HL-60 (cell line): ENCODE data around the gene DGKH.

Source experiments
- POLR2AphosphoS5 ChIP-seq: IDR thresholded peaks from 2 replicates; pipeline ENCODE4 v1.6.1; 2012; ENCODE audit warnings: low read depth
- TF ChIP-seq, protein P1 (sequence below): IDR thresholded peaks from one replicate; pipeline ENCODE4 v1.5.1; 2011; ENCODE audit warnings: low read length, control low read depth, inconsistent platforms; ENCODE audit not compliant: insufficient read depth
- TF ChIP-seq, protein P2 (sequence below): IDR thresholded peaks from 2 replicates; pipeline ENCODE4 v1.6.1; 2012; ENCODE audit warnings: low read depth; ENCODE audit not compliant: insufficient replicate concordance

DNA sequence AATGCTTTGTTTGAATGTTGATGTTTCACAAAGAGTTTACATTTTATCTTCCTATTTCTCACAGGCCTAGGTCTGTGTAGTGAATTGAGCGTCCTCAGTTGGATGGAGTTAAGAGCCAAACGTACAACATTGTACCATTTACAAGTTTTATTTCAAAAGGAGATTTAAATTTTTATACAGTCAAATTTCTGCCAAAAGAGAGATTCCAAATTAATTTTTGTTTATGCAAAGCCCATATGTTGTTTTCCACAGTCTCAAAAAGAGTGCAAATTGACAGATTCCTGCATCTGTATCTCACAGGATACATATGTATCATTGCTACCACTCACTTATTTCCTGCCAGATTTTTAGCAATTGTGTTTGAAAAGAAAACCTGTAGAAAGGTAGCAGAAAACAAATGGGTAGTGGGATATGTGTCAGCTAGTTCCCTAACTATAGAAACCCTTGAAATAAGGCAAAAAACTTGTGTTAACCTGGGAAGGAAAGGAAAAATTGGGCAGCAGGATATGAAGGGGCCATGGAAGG lies 46.1 kb downstream of the DGKH start:
- TF ChIP-seq, protein P1, sequence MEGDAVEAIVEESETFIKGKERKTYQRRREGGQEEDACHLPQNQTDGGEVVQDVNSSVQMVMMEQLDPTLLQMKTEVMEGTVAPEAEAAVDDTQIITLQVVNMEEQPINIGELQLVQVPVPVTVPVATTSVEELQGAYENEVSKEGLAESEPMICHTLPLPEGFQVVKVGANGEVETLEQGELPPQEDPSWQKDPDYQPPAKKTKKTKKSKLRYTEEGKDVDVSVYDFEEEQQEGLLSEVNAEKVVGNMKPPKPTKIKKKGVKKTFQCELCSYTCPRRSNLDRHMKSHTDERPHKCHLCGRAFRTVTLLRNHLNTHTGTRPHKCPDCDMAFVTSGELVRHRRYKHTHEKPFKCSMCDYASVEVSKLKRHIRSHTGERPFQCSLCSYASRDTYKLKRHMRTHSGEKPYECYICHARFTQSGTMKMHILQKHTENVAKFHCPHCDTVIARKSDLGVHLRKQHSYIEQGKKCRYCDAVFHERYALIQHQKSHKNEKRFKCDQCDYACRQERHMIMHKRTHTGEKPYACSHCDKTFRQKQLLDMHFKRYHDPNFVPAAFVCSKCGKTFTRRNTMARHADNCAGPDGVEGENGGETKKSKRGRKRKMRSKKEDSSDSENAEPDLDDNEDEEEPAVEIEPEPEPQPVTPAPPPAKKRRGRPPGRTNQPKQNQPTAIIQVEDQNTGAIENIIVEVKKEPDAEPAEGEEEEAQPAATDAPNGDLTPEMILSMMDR = no peak
- TF ChIP-seq, protein P2, sequence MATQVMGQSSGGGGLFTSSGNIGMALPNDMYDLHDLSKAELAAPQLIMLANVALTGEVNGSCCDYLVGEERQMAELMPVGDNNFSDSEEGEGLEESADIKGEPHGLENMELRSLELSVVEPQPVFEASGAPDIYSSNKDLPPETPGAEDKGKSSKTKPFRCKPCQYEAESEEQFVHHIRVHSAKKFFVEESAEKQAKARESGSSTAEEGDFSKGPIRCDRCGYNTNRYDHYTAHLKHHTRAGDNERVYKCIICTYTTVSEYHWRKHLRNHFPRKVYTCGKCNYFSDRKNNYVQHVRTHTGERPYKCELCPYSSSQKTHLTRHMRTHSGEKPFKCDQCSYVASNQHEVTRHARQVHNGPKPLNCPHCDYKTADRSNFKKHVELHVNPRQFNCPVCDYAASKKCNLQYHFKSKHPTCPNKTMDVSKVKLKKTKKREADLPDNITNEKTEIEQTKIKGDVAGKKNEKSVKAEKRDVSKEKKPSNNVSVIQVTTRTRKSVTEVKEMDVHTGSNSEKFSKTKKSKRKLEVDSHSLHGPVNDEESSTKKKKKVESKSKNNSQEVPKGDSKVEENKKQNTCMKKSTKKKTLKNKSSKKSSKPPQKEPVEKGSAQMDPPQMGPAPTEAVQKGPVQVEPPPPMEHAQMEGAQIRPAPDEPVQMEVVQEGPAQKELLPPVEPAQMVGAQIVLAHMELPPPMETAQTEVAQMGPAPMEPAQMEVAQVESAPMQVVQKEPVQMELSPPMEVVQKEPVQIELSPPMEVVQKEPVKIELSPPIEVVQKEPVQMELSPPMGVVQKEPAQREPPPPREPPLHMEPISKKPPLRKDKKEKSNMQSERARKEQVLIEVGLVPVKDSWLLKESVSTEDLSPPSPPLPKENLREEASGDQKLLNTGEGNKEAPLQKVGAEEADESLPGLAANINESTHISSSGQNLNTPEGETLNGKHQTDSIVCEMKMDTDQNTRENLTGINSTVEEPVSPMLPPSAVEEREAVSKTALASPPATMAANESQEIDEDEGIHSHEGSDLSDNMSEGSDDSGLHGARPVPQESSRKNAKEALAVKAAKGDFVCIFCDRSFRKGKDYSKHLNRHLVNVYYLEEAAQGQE = no peak
- TF ChIP-seq POLR2AphosphoS5 = no peak
